ENCODE measurements around the gene SOD1. TPM values are rescaled to one million over a fixed set of nuclear protein-coding genes. Genes with fewer than 3 reads are reported as not detected.

Gene SOD1
- total and polyA plus RNA-seq, 8 donors = 45.5 to 358 (median 177) TPM

- no peak for DNase-seq
- Histone ChIP-seq H3K27me3 (no peaks in the 10 kb centered on the region), H3K9me3 (no peaks in the 10 kb centered on the region), H3K4me3 (no peak overlapping the region), H3K27ac (no peak overlapping the region), H3K36me3 (peaks cover 16 to 54% (median 51%) of the 10 kb centered on the region in 4 donors), H3K4me1 (peaks cover 0 to 39% (median 9%) of the 10 kb centered on the region in 4 donors)
- no peak for TF ChIP-seq CTCF (IDR thresholded peaks at IDR 0.05)
- no peak for TF ChIP-seq POLR2AphosphoS5 (IDR thresholded peaks at IDR 0.05)
- no peak for TF ChIP-seq EP300 (IDR thresholded peaks at IDR 0.05)
- no peak for TF ChIP-seq POLR2A (IDR thresholded peaks at IDR 0.05)
- 88 to 94% (median 93%) methylated on average over 16 to 17 of the region's 17 CpGs for WGBS, 5 donors
- intact Hi-C loops (cut with DNase I; ENCODE audit: low total_unique reads) = no loop called here
Observed at GRCh38 chr21:31671931-31672330, 12.4 kb downstream of the SOD1 start.

GRCh38 chr21:31673321-31673912 lies 13.9 kb downstream of the SOD1 start:
- no peak for DNase-seq
- Histone ChIP-seq H3K9me3 (no peaks in the 10 kb centered on the region), H3K27ac (no peak overlapping the region), H3K27me3 (no peaks in the 10 kb centered on the region), H3K36me3 (peaks cover 7 to 44% (median 38%) of the 10 kb centered on the region in 4 donors), H3K4me3 (no peak overlapping the region), H3K4me1 (peaks cover 0 to 24% (median 6%) of the 10 kb centered on the region in 4 donors)
- TF ChIP-seq POLR2A (IDR thresholded peaks at IDR 0.05) (no peak), CTCF (IDR thresholded peaks at IDR 0.05) (no peak), POLR2AphosphoS5 (IDR thresholded peaks at IDR 0.05) (no peak), EP300 (IDR thresholded peaks at IDR 0.05) (no peak)
- 27 to 60% (median 58%) methylated on average over 3 of the region's 3 CpGs for WGBS, 5 donors
- intact Hi-C loops (cut with DNase I; ENCODE audit: low total_unique reads) = no loop called here

- Histone ChIP-seq H3K4me3 (no peak overlapping the region), H3K9me3 (no peaks in the 10 kb centered on the region), H3K27me3 (no peaks in the 10 kb centered on the region), H3K36me3 (peaks cover 0 to 39% (median 31%) of the 10 kb centered on the region in 4 donors), H3K27ac (no peak overlapping the region), H3K4me1 (peaks cover 0 to 21% (median 8%) of the 10 kb centered on the region in 4 donors)
- 92 to 94% (median 93%) methylated on average over 7 of the region's 7 CpGs for WGBS, 5 donors
- TF ChIP-seq POLR2A (IDR thresholded peaks at IDR 0.05) (no peak), EP300 (IDR thresholded peaks at IDR 0.05) (no peak), CTCF (IDR thresholded peaks at IDR 0.05) (no peak), POLR2AphosphoS5 (IDR thresholded peaks at IDR 0.05) (no peak)
- intact Hi-C loops (cut with DNase I; ENCODE audit: low total_unique reads) = no loop called here
- no peak for DNase-seq
Observed at GRCh38 chr21:31675318-31675717, 15.8 kb downstream of the SOD1 start.

GRCh38 chr21:31675960-31676359 lies 16.5 kb downstream of the SOD1 start:
- H3K36me3 ChIP-seq = peaks cover 0 to 41% (median 28%) of the 10 kb centered on the region in 4 donors
- intact Hi-C loops (cut with DNase I; ENCODE audit: low total_unique reads) = no loop called here
- no peak for TF ChIP-seq POLR2A (IDR thresholded peaks at IDR 0.05)
- TF ChIP-seq CTCF (IDR thresholded peaks at IDR 0.05) = no peak
- no peak for TF ChIP-seq POLR2AphosphoS5 (IDR thresholded peaks at IDR 0.05)
- TF ChIP-seq EP300 (IDR thresholded peaks at IDR 0.05) = no peak
- H3K4me1 ChIP-seq = peaks cover 0 to 21% (median 8%) of the 10 kb centered on the region in 4 donors
- 86 to 96% (median 91%) methylated on average over 2 of the region's 2 CpGs for WGBS, 5 donors
- no peak for DNase-seq
- H3K4me3 ChIP-seq = no peak overlapping the region
- H3K27me3 ChIP-seq = no peaks in the 10 kb centered on the region
- no peaks in the 10 kb centered on the region for H3K9me3 ChIP-seq
- no peak overlapping the region for H3K27ac ChIP-seq
